HG03439 (cell line): Measurements from ENCODE around the gene TSACC.
"Not testable (repeated sequence)": the region's sequence is repeated elsewhere in the genome, so short reads cannot be mapped to it uniquely, and the experiment has no call there.

Experiments
- ATAC-seq: cut with Tn5 transposase; IDR thresholded peaks from one replicate; pipeline ENCODE4 v1.9.1; 2021; ENCODE audit warnings: mild to moderate bottlenecking, moderate library complexity; ENCODE audit not compliant: unreplicated experiment

Gene TSACC

GRCh38 chr1:156346035-156346434, 7.7 kb downstream of the TSACC start:
- not testable (repeated sequence) for ATAC-seq

GRCh38 chr1:156346636-156347035, 8.3 kb downstream of the TSACC start:
- no peak for ATAC-seq

GRCh38 chr1:156347331-156347730, 9.0 kb downstream of the TSACC start:
- no peak for ATAC-seq

GRCh38 chr1:156352481-156352880, 14.2 kb downstream of the TSACC start:
- not testable (repeated sequence) for ATAC-seq

- no peak for ATAC-seq
Observed at GRCh38 chr1:156356262-156356874, 18.0 kb downstream of the TSACC start.

- ATAC-seq = no peak
Observed at GRCh38 chr1:156356875-156357534, 18.7 kb downstream of the TSACC start.

GRCh38 chr1:156357977-156358376, 19.7 kb downstream of the TSACC start:
- no peak for ATAC-seq

- no peak for ATAC-seq
Observed at GRCh38 chr1:156358641-156359040, 20.3 kb downstream of the TSACC start.

GRCh38 chr1:156359249-156359648, 20.9 kb downstream of the TSACC start:
- ATAC-seq = no peak

GRCh38 chr1:156359973-156360372, 21.6 kb downstream of the TSACC start:
- ATAC-seq = no peak

- ATAC-seq = no peak
Observed at GRCh38 chr1:156360534-156360933, 22.2 kb downstream of the TSACC start.

- ATAC-seq = no peak
Observed at GRCh38 chr1:156365754-156366153, 27.4 kb downstream of the TSACC start.

- ATAC-seq = no peak
Observed at GRCh38 chr1:156366378-156367166, 28.2 kb downstream of the TSACC start.

- no peak for ATAC-seq
Observed at GRCh38 chr1:156367383-156368156, 29.2 kb downstream of the TSACC start.

GRCh38 chr1:156368157-156368658, 29.9 kb downstream of the TSACC start:
- ATAC-seq = no peak

- no peak for ATAC-seq
Observed at GRCh38 chr1:156368889-156369684, 30.8 kb downstream of the TSACC start, which contains the start of gene RHBG. Gene RHBG (plus strand): TSS chr1:156369211. CDS start chr1:156369250, 39 bp downstream.

- not testable (repeated sequence) for ATAC-seq
Observed at GRCh38 chr1:156369685-156370286, 31.5 kb downstream of the TSACC start.

GRCh38 chr1:156371553-156372264, 33.4 kb downstream of the TSACC start:
- no peak for ATAC-seq

- no peak for ATAC-seq
Observed at GRCh38 chr1:156372265-156372586, 33.9 kb downstream of the TSACC start.
